GM03348 (cell line): Measurements from ENCODE around the gene PGBD5.

ENCODE experiments used
- DNase-seq: peaks from one replicate; pipeline ENCODE4 v3.0.0; 2012; ENCODE audit warnings: low spot score

PGBD5 gene

DNA sequence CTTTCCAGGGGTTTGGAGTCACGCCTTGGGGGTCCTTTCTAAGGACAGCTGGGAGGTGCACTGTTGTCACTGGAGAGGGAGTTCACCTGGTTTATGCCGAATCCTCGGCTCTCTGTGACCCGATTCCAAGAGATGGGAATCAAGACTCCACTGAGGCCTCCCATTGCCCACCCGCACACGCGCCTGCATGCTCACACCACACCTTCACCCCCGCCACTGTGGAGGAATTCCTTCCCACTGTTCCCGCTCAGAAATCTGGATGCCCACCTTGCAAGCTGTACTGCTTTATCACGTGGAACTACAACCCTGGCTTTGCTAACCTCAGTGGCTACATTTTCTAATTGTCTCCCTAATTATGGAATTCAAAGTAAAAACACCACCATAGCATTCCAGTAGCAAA, 29.2 kb downstream of the PGBD5 start:
- DNase-seq, result no peak

GRCh38 chr1:230395932-230396331, 30.2 kb downstream of the PGBD5 start:
- DNase-seq, result no peak

GRCh38 chr1:230394741-230395140, 31.4 kb downstream of the PGBD5 start:
- no peak for DNase-seq

- DNase-seq, result no peak
Observed at GRCh38 chr1:230394134-230394533, 32.0 kb downstream of the PGBD5 start.

GRCh38 chr1:230393722-230394121, 32.4 kb downstream of the PGBD5 start:
- no peak for DNase-seq

- no peak for DNase-seq
Observed at GRCh38 chr1:230392920-230393521, 33.1 kb downstream of the PGBD5 start.

DNA sequence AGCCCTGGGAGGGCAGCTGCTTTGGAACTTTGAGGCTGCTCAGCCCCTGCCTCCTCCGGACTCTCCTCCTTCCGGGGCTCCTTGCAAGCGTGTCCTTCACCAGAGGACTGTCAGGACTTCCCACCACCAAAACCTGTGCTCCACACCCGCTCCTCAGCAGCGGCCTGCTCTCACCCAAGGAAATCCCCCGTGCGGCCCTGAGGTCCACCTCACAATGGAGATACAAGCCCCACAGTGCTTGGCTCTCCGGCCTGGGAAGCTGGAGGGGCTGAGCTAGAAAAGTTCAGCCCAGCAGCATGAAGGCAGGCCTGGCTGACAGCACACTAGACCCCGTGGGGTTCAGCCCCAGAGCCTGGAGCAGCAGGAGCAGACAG, 33.6 kb downstream of the PGBD5 start:
- DNase-seq, result no peak

DNA sequence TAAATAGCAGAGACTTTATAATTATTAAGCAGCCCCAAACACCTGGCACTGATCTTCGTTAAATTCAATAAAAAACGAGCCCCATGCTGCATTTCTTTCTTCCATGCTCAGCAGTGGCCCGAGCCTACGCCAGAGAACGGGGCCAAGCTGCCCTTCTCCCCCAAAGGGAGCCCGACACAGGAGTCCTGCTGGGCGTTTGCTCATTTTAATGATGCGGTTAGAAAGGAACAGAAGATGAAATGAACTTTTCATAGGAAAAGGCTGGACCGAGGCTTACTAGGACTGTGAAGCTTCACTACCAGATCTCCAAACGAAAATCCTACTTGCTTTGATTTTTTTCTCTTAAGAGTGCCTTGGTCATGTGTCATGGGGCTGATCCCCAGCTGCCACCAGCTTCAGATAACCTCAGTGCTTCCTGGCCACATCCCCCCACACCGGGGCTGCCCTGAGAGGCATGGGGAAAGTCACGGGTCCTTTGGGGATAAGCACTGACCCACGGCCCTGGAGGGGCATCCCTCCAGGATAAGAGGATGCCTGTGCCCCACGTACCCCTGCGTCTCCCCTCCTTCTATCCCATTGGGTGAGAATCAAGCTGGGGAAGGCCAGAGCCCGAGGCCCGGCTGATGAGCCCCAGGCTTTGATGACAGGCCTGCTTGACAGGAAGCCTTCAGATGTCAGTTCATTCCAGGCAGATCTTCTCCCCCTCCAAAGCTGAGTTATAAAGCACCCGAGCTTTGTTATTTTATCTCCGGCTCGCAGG, 34.2 kb downstream of the PGBD5 start:
- no peak for DNase-seq

DNA sequence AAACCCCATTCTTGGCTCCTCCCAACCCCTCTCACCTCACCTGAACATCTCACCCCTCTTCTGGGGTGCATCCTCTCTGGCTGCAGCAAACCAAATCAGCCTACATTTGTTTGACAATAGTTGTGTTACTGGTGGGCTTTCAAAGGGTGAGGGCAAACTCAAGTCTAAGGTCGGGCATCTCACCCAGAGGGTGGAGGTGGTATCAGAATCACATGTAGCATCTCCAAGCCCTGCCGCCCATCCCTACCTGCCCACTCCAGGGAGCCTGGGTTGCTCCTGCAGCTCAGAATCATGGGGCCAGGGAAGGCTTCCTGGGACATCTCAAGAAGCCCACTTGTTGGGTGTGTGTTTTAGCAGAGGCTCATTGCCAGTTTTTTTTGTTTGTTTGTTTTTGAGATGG, 35.8 kb downstream of the PGBD5 start:
- no peak for DNase-seq

DNA sequence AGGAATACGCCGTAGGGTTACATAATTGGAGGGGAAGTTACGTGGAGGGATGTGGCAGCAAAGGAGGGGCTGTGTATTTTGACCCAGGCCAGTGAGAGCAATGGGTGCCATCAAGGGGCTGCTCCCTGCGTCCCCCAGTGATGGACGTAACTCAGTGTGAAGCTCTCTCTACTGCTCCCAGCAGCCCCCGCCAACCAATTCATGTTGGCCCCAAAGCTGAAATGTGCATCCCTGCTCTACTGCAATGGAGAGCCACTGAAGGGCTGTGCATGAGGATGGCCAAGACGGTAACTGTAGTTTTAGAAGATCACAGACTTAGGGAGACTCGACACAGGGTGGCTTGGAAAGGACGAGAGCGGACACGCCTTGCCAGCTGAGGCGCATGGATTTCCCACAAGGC, 38.3 kb downstream of the PGBD5 start:
- no peak for DNase-seq

GRCh38 chr1:230387296-230387695, 38.8 kb downstream of the PGBD5 start:
- no peak for DNase-seq

DNA sequence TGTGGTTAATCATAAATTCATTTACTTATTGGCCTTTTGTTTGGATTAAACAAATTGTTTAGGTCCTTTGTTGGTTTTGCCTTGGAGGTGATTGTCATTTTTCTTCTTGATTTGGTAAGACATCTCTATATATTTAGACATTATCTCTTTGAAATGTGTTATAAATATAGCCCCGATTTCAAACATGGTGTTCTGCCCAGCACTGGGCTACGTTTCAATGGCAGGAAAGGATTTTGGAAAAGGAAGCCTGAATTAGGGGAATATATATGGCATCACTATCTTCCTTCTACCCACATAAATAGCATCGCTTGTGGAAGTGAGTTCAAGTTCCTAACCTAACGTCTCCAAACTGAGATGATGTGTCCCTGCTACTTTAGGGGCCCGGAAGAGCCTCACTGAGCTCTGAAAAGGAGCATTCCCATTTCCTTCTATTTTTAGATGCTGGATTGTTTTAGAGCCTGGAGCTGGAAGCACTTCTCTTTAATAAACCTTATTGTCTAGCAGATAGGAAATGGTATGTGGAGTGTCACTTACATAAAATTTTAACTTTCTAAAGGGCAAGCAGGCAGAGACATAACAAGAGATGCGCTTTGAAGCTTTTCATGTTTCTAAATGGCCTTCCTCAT, 39.4 kb downstream of the PGBD5 start:
- no peak for DNase-seq

DNA sequence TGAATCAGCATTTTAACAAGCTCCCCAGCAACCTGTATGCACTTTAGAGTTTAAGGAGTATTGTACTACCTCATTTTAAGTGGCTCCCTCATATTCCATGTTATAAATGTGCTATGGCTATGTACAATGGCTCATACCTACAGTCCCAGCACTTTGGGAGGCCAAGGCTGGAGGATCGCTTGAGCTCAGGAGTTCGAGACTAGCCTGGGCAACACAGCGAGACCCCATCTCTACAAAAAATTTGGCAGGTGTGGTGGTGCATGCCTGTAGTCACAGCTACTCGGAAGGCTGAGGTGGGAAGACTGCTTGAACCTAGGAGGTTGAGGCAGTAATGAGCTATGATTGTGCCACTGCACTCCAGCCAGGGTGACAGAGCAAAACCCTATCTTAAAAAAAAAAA, 40.2 kb downstream of the PGBD5 start:
- no peak for DNase-seq

- DNase-seq, result no peak
Observed at GRCh38 chr1:230385158-230385450, 41.0 kb downstream of the PGBD5 start.

- DNase-seq, result no peak
Observed at GRCh38 chr1:230384380-230385157, 41.6 kb downstream of the PGBD5 start.

GRCh38 chr1:230383425-230383824, 42.7 kb downstream of the PGBD5 start:
- no peak for DNase-seq

DNA sequence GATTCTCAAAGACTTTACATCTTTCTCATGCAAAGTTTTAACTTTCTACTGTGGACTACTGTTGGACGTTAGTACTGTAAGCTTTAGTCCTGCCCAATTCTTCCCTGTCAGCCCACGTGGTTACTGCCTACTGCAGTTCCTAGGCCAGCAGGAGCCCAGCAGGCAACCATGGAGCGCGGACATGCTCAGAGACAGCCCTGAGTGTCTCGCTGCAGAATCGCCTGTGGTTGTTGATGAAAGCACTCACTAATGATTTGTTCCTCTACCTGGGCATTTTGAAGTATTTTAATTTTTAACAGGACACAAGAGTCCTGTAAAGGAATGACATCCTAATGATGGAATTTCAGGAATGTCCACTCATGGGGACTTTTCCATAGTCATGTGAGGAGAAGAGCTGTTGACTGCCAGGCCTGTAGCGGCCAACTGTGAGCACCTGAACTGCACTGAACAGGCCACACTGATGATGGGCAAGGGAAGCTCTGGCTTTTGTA, 44.1 kb downstream of the PGBD5 start:
- DNase-seq, result no peak

DNA sequence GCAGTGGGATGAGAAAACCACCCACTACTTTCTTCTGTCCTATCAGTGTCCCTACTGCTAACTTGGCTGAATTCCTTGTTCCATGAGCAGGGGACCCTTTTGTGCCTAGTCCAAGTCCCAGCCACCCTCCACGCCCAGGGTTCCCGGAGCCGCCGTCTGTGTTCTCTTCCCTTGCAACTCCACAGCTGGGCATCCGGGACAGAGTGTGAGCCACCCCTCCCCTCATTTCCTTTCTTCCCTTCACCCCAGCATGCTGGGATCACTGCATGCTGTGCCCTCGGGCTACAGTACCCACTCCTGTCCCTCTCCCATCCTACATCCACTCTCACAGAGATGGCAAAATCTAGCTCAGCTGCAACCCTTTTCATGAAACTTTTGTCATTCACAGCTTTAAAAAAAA, 44.5 kb downstream of the PGBD5 start:
- DNase-seq, result no peak

- DNase-seq, result no peak
Observed at GRCh38 chr1:230381049-230381467, 45.1 kb downstream of the PGBD5 start.

- DNase-seq, result no peak
Observed at GRCh38 chr1:230379928-230380327, 46.2 kb downstream of the PGBD5 start.

DNA sequence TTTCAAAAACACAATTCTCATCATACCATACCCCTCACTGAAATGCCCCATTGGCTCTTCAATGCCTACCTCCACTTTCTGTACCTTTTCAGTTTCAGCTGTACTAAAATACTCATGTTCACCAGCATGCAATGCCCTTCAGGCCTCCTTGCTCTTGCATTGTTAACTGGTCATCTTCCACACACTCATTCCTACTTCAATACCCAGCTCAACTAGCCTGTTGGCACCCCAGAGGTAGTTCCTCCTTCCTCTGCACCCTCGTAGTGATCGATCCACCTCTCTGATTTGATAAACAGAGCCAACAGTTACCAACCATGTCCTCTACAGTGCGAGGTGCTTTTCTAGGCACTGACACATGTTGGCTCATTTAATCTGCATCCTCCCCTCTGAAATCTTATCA, 46.7 kb downstream of the PGBD5 start:
- no peak for DNase-seq

GRCh38 chr1:230377851-230378250, 48.3 kb downstream of the PGBD5 start:
- no peak for DNase-seq

- DNase-seq, result no peak
Observed at GRCh38 chr1:230377324-230377723, 48.8 kb downstream of the PGBD5 start.
